GM21786 (cell line): Measurements from ENCODE around the gene CHAF1A.

Source experiments
- ATAC-seq: cut with Tn5 transposase; IDR thresholded peaks from one replicate; pipeline ENCODE4 v1.9.1; 2021; ENCODE audit not compliant: unreplicated experiment

The CHAF1A gene

DNA sequence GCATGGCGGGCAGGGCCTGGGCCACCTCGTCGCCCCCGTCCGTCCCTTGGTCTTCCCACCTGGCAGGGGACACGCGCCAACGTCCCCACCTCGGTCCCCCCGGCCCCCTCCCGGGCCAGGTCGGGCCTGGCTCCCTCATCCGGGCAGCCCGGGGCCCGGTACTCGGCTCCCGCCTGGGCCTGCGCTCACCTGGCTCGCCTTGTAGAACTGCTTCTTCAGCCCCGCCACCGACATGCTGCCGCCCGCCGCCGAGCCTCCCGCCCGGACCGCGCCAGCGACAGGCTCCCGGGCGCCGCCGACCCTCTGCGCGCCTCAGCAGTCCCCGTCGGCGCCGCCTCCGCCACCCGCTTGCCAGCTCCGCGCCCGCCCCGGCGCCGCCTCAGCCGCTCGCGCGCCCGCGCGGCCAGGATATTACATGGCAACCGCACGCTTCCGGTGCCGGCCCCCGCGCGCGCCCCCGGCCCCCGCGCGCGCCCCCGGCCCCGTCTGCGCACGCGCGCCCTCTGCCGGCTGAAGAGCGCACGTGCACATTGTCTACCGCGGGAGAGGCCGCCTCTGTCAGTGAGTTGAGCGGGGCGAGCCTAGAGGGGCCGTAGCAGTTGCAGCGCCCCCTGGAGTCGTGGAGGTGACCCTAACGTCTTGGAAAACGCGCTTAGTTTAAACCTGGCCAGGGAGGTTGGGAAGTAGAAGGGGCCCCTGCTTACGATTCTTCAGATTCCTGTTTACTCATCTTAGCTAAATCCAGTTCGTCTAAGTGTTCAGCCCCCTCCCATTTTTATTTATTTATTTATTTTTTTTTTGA lies 2.1 kb upstream of the CHAF1A start, which contains the start of gene SH3GL1:
Gene SH3GL1, minus strand, starts transcription at position 413 of the 802 bp plus-strand sequence. Its CDS starts 179 bp downstream, at position 234.
- ATAC-seq: peak; percentile 48

DNA sequence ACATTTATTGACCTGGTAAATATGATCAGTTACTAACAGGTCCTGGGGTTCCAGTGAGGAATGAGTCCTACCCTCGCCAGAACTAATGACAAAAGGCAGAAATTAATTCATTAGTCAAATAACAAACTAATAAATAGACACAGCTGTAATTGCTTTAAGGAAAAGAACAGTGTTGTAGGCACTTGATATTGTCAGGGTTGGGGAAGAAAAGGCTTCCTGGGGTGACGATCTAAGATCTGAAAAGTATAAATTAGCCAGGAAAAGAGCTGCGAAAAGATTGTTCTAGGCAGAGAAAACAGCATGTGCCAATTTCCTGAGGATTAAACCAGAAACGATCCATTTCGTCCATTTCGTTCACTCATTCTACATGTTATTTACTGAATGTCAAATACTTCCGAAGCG lies 670 bp upstream of the CHAF1A start:
- no peak for ATAC-seq

DNA sequence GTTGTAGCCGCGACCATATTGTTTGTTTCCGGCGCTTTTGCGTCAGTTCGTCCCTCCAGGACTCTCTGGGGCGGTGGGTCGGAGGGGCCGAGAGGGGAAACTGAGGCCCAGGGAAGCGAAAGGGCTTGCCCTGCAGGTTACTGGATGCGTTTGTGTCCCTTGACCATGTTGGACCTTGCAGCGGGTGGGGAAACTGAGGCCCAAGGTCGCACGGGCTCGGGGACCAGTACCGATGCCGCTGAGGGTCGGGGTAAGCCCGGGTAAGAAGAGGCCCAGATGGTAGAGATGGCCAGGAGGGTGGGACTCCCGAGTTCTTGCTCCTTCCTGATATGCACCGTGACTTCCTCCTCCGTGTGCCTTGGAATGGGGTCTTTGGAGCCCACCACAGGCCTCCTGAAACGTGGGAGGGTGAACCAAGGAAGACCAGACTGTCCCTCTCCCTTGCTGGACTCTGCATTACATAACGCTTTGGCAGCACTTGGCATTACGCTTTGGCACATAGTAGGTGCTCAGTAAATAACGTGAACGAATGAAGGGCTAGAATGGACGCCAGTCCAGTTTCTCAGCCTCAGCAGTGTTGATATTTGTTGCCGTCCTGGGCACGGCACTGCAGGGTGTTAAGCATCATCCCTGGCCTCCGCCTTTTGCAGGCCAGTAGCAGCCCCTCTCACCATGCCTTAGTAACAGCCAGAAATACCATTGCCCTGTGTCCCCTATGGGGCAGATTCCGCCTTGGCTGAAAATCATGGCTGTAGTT lies 743 bp downstream of the CHAF1A start:
- ATAC-seq: no peak

DNA sequence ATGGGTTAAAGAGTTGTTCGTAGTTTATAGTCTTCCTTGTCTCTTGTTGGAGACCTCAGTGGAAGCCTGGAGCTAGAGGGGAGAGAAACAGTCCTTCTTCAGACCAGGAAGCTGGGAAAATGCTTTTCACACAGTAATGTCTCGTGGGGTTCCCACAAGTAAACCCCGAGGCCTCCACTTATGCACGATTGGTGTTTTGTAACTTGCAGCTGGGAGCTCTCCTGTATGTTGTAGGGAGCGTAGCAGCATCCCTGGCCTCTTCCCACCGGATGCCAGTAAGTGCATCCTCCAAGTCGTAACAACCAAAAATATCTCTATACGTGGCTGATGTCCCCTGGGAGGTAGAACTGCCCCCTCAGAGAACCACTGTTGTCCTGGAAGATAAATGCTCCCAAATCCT lies 3.5 kb downstream of the CHAF1A start:
- ATAC-seq: no peak

DNA sequence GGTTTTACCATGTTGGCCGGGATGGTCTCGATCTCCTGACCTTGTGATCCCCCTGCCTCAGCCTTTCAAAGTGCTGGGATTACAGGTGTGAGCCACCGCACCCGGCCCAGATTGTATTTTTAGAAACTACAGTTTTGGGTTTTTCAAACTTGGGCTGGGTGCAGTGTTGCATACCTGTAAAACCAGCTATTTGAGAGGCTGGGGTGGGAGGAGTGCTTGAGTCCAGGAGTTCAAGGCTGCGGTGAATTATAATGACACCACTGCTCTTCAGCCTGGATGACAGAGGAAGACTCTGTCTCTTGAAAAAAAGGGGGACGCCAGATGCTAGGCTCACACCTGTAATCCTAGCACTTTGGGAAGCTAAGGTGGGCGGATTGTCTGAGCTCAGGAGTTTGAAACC lies 4.2 kb downstream of the CHAF1A start:
- ATAC-seq: no peak

DNA sequence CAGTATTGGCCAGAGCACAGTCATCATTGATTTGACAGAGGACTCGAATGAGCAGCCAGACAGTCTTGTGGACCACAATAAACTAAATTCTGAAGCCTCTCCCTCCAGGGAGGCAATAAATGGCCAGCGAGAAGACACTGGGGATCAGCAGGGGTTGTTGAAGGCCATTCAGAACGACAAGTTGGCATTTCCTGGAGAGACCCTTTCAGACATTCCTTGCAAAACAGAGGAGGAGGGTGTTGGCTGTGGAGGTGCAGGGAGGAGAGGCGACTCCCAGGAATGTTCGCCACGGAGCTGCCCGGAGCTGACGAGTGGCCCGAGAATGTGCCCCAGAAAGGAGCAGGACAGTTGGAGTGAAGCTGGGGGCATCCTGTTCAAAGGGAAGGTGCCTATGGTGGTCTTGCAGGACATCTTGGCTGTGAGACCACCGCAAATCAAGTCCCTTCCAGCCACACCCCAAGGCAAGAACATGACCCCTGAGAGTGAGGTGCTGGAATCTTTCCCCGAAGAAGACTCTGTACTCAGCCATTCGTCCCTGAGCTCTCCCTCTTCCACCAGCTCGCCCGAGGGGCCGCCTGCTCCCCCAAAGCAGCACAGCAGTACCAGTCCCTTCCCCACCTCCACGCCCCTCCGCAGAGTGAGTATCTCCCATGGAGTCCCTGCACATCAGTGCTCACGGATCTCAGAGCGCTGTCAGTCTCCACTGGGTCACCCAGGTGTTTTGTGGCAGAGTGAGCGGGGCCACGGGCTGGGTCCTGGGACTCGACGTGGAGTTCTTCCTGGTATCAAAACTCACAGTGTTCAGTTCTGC lies 6.9 kb downstream of the CHAF1A start:
- no peak for ATAC-seq

DNA sequence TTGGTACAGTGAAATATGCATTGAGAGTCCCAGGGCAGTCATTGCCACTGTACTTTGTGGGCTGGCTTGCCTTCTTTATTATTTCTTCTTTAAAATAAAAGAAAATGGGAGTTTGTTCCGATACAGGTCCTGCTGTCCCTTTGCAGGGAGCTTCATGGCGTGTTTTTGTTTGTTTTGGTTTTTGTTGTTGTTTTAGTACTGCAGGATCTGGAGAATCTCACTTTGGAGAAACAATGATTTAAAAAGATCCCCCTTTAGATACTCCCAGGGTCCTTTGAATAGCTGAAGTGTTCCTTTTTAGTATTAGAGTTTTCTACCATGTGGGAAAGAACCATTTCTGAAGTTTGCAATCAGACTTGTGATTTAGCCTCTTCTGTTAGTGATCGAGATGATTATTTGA lies 11.1 kb downstream of the CHAF1A start:
- no peak for ATAC-seq

DNA sequence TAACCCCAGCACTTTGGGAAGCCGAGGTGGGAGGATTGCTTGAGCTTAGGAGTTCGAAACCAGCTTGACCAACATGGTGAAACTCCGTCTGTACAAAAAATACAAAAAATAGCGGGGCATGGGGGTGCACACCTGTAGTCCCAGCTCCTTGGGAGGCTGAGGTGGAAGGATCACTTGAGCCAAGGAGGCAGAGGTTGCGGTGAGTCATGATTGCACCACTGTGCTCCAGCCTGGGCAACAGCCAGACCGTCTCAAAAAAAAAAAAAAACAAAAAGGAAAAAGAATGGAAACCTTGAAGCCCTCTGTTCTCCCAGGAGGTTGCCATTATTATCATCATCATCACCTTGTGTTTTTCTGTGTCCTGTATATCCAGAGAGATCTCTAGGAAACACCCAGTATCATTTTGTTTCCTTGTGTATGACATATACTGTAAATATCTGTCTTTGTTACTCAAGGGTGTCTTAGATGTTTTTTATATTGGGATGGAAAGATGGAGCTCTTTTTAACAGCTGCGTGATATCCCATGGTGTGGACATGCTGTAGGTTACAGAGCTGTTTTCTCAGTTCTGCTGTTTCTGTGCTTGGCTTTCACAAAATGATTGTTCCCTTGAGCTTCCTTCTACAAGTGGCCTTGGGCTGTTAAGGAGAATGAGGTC lies 11.8 kb downstream of the CHAF1A start:
- ATAC-seq: no peak

DNA sequence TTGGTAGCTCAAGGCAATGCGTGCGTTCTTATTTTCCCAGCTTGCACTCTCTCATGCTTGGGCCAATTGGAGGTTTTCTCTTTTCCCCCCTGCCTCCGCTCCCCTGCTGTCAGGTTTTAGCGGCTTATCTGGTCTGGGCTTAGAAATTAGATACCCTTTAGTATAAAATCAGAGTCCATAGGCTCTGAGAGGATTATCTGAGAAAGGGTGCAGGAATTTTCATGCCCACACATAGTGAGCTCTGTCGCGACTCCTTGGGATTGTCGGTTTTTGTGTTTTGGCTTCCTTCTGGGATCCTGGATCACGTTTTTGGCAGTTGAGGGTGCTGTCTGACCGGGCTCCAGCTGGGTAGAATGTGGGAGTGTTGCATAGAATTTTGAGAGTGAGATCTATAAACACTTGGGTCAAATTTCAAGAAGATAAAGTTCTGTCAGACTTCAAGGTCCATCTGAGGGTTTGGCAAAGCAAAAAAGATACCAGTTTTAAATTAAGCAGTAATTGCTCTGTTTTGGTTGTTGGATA lies 12.4 kb downstream of the CHAF1A start:
- no peak for ATAC-seq

DNA sequence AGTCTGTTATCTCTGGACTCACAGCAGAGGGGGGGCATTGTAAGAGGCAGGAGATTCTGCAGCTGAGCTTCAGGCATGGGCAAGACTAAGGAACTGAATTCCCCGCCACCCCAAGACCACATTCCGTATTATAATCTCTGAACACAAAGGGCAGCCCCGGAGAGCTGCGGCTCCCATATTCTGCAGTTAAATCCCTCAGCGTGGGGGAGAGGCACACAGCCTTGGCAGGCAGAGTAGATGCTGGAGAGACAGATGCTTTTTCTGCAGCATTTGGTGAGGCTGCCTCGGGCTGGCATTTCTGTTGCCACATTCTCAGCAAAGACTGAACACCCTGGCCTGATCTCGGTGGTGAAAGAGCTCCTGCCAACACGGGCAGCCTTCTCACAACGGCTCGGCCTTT lies 12.9 kb downstream of the CHAF1A start:
- no peak for ATAC-seq

DNA sequence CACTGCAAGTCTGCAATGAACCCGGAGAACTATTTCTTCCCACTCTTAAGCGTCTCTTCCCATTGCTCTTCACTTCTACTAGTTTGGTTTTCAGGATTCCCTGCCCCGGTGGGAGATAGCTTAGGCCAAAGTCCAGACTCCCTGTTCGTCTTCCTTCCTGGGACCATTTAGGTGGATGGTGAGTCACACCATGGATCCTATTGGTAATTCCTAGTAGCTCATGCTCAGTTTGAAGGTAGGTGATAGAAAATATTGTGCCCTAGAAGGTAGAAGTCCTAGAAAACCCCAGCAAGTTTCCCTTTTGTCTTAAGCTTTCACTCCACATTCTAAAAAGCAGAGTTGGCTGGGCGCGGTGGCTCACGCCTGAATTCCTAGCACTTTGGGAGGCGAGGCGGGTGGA lies 13.8 kb downstream of the CHAF1A start:
- ATAC-seq: no peak

DNA sequence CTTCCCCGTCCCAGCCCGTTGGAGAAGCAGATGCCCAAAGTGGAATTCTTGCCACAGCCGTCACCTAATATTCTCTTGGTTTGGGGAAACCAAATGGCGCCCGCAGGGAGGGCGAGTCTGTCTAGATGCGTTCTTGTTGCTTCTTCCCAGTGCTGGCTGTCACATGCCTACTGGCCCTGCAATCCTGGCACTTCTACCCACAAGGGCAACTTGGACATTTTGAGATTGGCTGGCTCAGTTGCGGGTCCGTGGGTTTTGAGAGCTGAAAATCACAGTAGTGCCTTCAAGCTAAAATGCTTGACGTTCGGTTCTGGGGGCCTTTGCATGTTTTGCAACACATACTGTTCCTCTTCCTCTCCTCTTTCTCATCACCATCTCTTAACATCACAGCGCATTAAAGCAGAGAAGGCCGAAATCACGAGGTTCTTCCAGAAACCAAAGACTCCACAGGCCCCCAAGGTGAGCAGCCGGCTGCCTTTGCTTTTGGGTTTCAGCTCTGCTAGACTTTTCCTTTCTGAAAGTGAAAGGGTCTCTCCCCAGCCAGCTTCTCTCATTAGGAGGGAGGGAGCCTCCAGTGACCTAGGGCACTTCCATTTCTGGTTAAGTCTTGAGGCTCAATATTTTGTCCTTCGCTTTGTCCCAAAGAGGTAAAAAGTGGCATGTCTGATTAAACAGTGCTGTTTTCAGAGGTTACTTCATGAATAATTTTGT lies 21.1 kb downstream of the CHAF1A start:
- no peak for ATAC-seq

DNA sequence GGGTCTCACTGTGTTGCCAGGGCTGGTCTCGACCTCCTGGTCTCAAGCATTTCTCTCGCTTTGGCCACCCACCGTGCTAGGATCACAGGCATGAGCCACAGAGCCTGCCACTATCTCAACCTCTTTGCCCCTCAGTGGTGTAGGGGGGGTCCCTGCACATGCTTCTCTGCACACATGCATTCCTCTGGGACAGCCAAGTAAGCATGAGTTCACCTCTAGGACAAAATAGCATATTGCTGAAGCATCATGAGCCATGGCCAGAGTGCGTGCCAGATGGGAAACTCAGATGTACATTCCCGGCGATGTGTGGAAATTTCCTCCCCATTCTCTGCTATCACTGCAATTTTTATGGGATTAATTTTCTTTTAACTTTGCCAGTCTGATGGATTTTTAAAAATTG lies 23.1 kb downstream of the CHAF1A start:
- no peak for ATAC-seq

DNA sequence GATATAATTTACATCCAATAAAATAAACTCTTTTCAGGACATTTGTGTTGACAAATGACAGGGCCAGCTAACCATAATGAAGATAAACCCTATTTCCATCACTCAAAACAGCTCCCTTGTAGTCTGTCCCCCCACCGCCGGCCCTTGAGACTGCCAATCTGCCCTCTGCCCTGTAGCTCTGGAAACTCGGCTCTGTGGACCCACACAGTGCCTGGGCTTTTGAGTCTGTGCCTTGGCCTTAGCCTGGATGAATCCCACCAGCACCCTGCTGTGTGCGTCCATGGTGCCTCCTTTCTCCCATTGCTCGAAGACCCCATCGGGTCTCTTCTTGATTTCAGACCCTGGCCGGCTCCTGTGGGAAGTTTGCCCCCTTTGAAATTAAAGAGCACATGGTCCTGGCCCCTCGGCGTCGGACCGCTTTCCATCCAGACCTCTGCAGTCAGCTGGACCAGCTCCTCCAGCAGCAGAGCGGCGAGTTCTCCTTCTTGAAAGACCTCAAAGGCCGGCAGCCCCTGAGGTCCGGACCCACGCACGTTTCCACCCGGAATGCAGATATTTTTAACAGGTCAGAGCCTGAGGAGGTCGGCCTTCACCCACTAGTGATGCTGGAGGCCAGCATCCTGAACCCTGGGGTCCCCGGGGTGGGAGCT lies 26.0 kb downstream of the CHAF1A start:
- ATAC-seq: no peak

DNA sequence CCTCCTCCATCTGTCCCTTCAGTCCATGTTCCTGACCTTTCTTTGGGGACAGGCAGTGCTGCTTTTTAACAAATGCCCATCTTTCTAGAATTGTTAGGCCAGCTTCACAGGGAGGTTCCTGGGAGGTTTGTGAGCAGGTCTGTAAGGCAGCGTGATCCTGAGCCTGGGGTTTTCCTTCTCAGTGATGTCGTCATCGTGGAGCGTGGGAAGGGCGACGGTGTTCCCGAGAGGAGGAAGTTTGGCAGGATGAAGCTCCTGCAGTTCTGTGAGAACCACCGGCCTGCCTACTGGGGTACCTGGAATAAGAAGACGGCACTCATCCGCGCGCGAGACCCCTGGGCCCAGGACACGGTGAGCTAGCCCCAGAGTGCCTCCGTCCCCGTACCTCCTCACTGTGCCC lies 26.8 kb downstream of the CHAF1A start:
- ATAC-seq: no peak

DNA sequence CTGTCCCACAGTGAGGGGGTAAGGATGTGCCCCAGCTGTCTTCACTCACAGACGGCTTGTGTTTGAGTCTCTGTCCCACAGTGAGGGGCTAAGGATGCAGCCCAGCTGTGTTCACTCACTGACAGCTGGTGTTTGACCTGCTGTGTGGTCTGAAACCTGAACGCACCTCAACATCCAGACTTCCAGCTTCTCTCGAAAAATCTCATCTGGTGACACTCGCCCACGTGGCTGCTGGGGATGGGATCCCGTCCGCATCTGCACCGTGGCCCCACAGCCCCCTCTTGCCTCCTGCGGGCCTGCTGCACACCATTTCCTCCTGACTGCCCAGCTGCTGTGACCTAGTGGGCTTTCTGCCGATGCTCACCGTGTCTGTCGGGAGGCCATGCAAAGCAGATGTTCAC lies 27.3 kb downstream of the CHAF1A start:
- ATAC-seq: no peak

DNA sequence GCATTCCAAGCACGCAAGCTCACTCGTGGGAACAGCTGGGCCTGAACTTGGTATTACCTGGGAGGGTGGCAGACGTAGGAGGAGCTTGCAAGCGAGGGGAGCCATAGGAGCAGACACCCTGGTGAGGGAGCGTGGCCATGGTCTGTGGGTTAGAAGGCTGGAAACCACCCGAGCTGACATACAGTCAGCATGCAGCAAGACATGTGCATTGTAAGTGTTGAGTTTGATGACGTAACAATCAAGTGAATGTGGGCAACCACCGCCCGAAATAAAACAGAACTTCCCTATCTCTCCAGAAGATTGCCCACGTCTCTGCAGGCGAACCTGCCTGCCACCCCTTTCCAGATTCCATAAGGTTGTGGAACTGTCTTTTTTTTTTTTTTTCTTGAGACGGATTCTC lies 28.3 kb downstream of the CHAF1A start:
- ATAC-seq: no peak

DNA sequence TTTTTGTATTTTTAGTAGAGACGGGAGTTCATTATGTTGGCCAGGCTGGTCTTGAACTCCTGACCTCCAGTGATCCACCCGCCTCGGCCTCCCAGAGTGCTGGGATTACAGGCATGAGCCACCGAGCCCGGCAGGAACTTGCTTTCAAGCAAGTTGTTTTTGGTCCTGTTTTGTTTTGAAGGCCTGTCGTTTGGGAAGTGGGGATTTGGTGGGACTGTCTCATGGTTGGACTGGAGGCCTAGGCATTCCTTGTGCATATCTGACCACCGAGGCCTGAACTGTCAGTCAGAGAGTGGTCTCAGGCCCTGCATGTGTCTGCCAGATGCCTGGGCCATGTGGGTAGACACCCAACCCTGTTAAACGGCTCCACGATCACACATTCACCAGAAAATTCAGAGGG lies 28.9 kb downstream of the CHAF1A start:
- no peak for ATAC-seq

DNA sequence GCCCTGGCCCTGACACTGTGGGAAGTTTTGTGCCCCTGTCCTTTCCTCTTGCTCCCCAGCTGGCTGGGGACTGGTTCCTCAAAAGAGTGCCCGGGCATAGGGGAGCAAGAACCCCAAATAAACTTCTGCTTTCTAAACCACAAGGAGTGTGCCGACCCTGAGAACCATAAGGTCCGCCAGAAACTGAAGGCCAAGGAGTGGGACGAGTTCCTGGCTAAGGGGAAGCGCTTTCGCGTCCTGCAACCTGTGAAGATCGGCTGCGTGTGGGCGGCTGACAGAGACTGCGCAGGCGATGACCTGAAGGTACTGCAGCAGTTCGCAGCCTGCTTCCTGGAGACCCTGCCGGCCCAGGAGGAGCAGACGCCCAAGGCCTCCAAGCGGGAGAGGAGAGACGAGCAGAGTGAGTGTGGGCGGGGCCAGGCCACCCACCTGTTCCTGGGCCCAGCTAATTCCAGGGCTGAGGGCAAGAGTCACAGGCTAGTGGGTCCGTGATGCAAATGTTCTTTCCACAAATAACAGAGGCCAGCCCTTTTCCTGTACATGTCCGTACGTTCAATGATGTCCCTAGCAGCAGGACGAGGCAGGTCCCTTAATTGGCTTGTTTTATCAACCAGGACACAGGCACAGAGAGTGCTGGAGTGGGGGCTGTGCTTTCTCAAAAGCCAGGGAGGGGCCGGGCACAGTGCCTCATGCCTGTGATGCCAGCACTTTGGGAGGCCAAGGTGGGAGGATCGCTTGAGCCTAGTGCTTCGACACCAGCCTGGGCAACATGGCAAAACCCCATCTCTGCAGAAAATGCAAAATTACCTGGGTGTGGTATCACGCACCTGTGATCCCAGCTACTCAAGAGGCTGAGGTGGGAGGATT lies 29.6 kb downstream of the CHAF1A start:
- ATAC-seq: no peak
